Liver (tissue), 9 donors: ENCODE results near the gene LDLRAD3. TPM values are rescaled to one million over a fixed set of nuclear protein-coding genes. Genes with fewer than 3 reads are reported as not detected.

Experiments
- DNase-seq: peaks from one replicate; pipeline ENCODE4 v3.0.0-alpha.2; 2017; ENCODE audit warnings: low spot score
- H3K27ac ChIP-seq, 2 donors: one replicate each; pipeline ENCODE4 v1.7.0; 2013; ENCODE audit warnings: inconsistent platforms in 2 of 2, low read length in 2 of 2, control low read depth in 1 of 2, low read depth in 1 of 2, mild to moderate bottlenecking in 1 of 2
- H3K27me3 ChIP-seq, 4 donors: one replicate each; pipeline versions ENCODE4 v1.6.1 to v1.7.0; 2013; ENCODE audit warnings: low read length in 3 of 4, inconsistent platforms in 1 of 4, mild to moderate bottlenecking in 1 of 4, moderate library complexity in 1 of 4; ENCODE audit not compliant: control insufficient read depth in 4 of 4, insufficient read depth in 4 of 4
- H3K36me3 ChIP-seq, 4 donors: one replicate each; pipeline versions ENCODE4 v1.6.1 to v1.7.0; 2013; ENCODE audit warnings: low read length in 3 of 4, mild to moderate bottlenecking in 3 of 4, low read depth in 1 of 4, moderate library complexity in 1 of 4; ENCODE audit not compliant: control insufficient read depth in 4 of 4, insufficient read depth in 3 of 4
- H3K4me1 ChIP-seq, 4 donors: one replicate each; pipeline versions ENCODE4 v1.6.1 to v1.7.0; 2013; ENCODE audit warnings: low read length in 3 of 4, mild to moderate bottlenecking in 3 of 4, moderate library complexity in 1 of 4; ENCODE audit not compliant: control insufficient read depth in 4 of 4, insufficient read depth in 4 of 4
- H3K4me3 ChIP-seq, 3 donors: one replicate each; pipeline versions ENCODE4 v1.6.1 to v1.7.0; 2013; ENCODE audit warnings: low read length in 3 of 3, control low read depth in 1 of 3, low read depth in 1 of 3, mild to moderate bottlenecking in 1 of 3
- H3K9ac ChIP-seq, 2 donors: one replicate each; pipeline ENCODE4 v1.7.0; 2013; ENCODE audit warnings: low read length in 2 of 2, mild to moderate bottlenecking in 2 of 2, moderate library complexity in 2 of 2, control low read depth in 1 of 2, low read depth in 1 of 2
- H3K9me3 ChIP-seq, 4 donors: one replicate each; pipeline versions ENCODE4 v1.6.1 to v1.7.0; 2013; ENCODE audit warnings: low read length in 3 of 4; ENCODE audit not compliant: control insufficient read depth in 4 of 4
- ATF3 ChIP-seq: IDR thresholded peaks from 2 replicates; pipeline ENCODE4 v1.6.1; 2016; ENCODE audit warnings: antibody characterized with exemption
- CTCF ChIP-seq: fragments of 150-350 bp; IDR thresholded peaks from 2 replicates; pipeline ENCODE4 v1.5.1; 2017; ENCODE audit warnings: improper control_type of control experiment, low read depth, low read length; ENCODE audit not compliant: missing input control
- EGR1 ChIP-seq, 2 donors: IDR thresholded peaks; 2 replicates each; pipeline ENCODE4 v1.6.1; 2016 to 2018; ENCODE audit warnings: antibody characterized with exemption in 2 of 2, low read depth in 2 of 2
- FOXA1 ChIP-seq: IDR thresholded peaks from 2 replicates; pipeline ENCODE4 v1.6.1; 2016; ENCODE audit warnings: antibody characterized with exemption
- FOXA2 ChIP-seq: IDR thresholded peaks from 2 replicates; pipeline ENCODE4 v1.6.1; 2016; ENCODE audit warnings: antibody characterized with exemption
- GABPA ChIP-seq, 2 donors: IDR thresholded peaks in 1 of 2; conservative IDR thresholded peaks in 1 of 2; 2 replicates each; pipeline ENCODE4 v1.6.1; 2016; ENCODE audit warnings: antibody characterized with exemption in 2 of 2, mild to moderate bottlenecking in 1 of 2, moderate library complexity in 1 of 2
- HNF4A ChIP-seq, 2 donors: conservative IDR thresholded peaks; 2 replicates each; pipeline ENCODE4 v1.6.1; 2016; ENCODE audit warnings: antibody characterized with exemption in 2 of 2, mild to moderate bottlenecking in 2 of 2
- HNF4G ChIP-seq: IDR thresholded peaks from 2 replicates; pipeline ENCODE4 v1.6.1; 2016; ENCODE audit warnings: antibody characterized with exemption
- JUND ChIP-seq, 2 donors: IDR thresholded peaks; 2 replicates each; pipeline ENCODE4 v1.6.1; 2016; ENCODE audit warnings: antibody characterized with exemption in 2 of 2
- MAX ChIP-seq: IDR thresholded peaks from 2 replicates; pipeline ENCODE4 v1.6.1; 2016; ENCODE audit warnings: antibody characterized with exemption
- NR2F2 ChIP-seq: IDR thresholded peaks from 2 replicates; pipeline ENCODE4 v1.6.1; 2016; ENCODE audit warnings: antibody characterized with exemption
- RAD21 ChIP-seq, 2 donors: IDR thresholded peaks; 2 replicates each; pipeline ENCODE4 v1.6.1; 2016; ENCODE audit warnings: antibody characterized with exemption in 2 of 2, mild to moderate bottlenecking in 2 of 2
- REST ChIP-seq: IDR thresholded peaks from 2 replicates; pipeline ENCODE4 v1.6.1; 2016; ENCODE audit warnings: antibody characterized with exemption, mild to moderate bottlenecking
- RXRA ChIP-seq, 2 donors: IDR thresholded peaks; 2 replicates each; pipeline ENCODE4 v1.6.1; 2017 to 2018; ENCODE audit warnings: antibody characterized with exemption in 2 of 2, mild to moderate bottlenecking in 1 of 2
- SP1 ChIP-seq: IDR thresholded peaks from 2 replicates; pipeline ENCODE4 v1.6.1; 2018; ENCODE audit warnings: antibody characterized with exemption, mild to moderate bottlenecking
- TAF1 ChIP-seq: conservative IDR thresholded peaks from 2 replicates; pipeline ENCODE4 v1.6.1; 2016; ENCODE audit warnings: antibody characterized with exemption, mild to moderate bottlenecking
- YY1 ChIP-seq: IDR thresholded peaks from 2 replicates; pipeline ENCODE4 v1.6.1; 2016; ENCODE audit warnings: antibody characterized with exemption, mild to moderate bottlenecking
- ZBTB33 ChIP-seq: IDR thresholded peaks from 2 replicates; pipeline ENCODE4 v1.6.1; 2016; ENCODE audit warnings: antibody characterized with exemption
- WGBS: extraction: QIAGEN DNeasy Blood & Tissue Kit; methylation state at CpG from one replicate; pipeline ENCODE4 v1.1.7; 2013; 5-methylcytosine and 5-hydroxymethylcytosine counted together
- polyA plus RNA-seq, 2 donors: library from polyadenylated mRNA; stranded (reverse) in 1 of 2; unstranded in 1 of 2; fragments of 200-250 nt in 1 of 2; fragments of >200 nt in 1 of 2; fragmentation: Nextera tagmentation in 1 of 2; extraction: Ambion mirVana in 1 of 2; gene quantifications; one replicate each; pipeline versions ENCODE4 v1.2.1 to v1.2.3, GENCODE V29; 2013 to 2015
- total RNA-seq, 2 donors: library from RNA; depleted of rRNA; stranded (reverse); fragments of >200 nt; gene quantifications; one replicate each; pipeline ENCODE4 v1.2.3, GENCODE V29; 2014
- donor health status: healthy.
- donor health status: healthy.
- donor health status: healthy.
- donor health status: healthy.
- donor health status: healthy.

Gene LDLRAD3
- total and polyA plus RNA-seq, 4 donors = 0.75 to 1.3 (median 0.93) TPM

GRCh38 chr11:35969089-35970042 lies 25.5 kb downstream of the LDLRAD3 start:
- Histone ChIP-seq H3K36me3 (no peaks in the 10 kb centered on the region), H3K4me3 (no peak overlapping the region), H3K27me3 (no peaks in the 10 kb centered on the region), H3K27ac (no peak overlapping the region), H3K9ac (no peak overlapping the region), H3K4me1 (peaks cover 0 to 2% (median 0%) of the 10 kb centered on the region in 4 donors), H3K9me3 (peaks cover 0 to 1% (median 0%) of the 10 kb centered on the region in 4 donors)
- DNase-seq = no peak
- no peak for TF ChIP-seq GABPA (IDR thresholded peaks at IDR 0.05 in 1 of 2, conservative IDR thresholded peaks at IDR 0.05 in 1 of 2)
- 74% methylated on average over 10 of the region's 10 CpGs for WGBS

GRCh38 chr11:35970445-35970844 lies 26.6 kb downstream of the LDLRAD3 start:
- Histone ChIP-seq H3K27ac (no peak overlapping the region), H3K9ac (no peak overlapping the region), H3K4me3 (no peak overlapping the region), H3K36me3 (no peaks in the 10 kb centered on the region), H3K27me3 (no peaks in the 10 kb centered on the region), H3K4me1 (peaks cover 0 to 2% (median 0%) of the 10 kb centered on the region in 4 donors), H3K9me3 (peaks cover 0 to 4% (median 0%) of the 10 kb centered on the region in 4 donors)
- no peak for DNase-seq
- WGBS = 92% methylated on average over 3 of the region's 3 CpGs
- no peak for TF ChIP-seq YY1
- TF ChIP-seq RXRA (IDR thresholded peaks at IDR 0.05) = no peak
- TF ChIP-seq FOXA1 = no peak
- no peak for TF ChIP-seq ZBTB33
- TF ChIP-seq TAF1 = no peak
- TF ChIP-seq NR2F2 = no peak
- TF ChIP-seq EGR1 (IDR thresholded peaks at IDR 0.05; ENCODE audit: low read depth in 2 of 2) = no peak
- TF ChIP-seq HNF4A (conservative IDR thresholded peaks at IDR 0.05) = no peak
- TF ChIP-seq CTCF = no peak
- no peak for TF ChIP-seq REST
- TF ChIP-seq HNF4G = no peak
- no peak for TF ChIP-seq MAX
- no peak for TF ChIP-seq JUND (IDR thresholded peaks at IDR 0.05)
- no peak for TF ChIP-seq FOXA2
- no peak for TF ChIP-seq SP1
- no peak for TF ChIP-seq GABPA (IDR thresholded peaks at IDR 0.05 in 1 of 2, conservative IDR thresholded peaks at IDR 0.05 in 1 of 2)
- TF ChIP-seq ATF3 = no peak
- TF ChIP-seq RAD21 (IDR thresholded peaks at IDR 0.05) = no peak
